ENCODE measurements around the gene KDM4C.

Gene KDM4C

GRCh38 chr9:6909181-6909580 is 151.4 kb downstream of the KDM4C start:
- no peak for DNase-seq

DNA sequence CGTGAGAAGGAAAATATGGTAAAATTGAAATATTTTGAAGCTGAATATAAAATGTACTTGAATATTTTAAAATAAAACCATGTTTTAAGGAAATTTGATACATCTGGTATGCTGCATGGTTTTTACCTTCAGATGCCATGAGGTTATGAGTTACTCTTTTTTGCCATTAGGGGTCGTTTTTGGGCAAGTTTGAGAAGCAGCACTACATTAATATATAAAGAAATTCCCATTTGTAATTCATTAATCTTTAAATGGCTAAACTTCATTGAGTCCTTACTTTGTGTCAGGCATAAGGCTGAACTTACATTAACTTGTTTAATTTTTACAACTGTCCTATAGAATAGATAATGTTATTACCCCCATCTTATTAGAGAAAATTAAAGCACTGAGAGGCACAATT is 152.3 kb downstream of the KDM4C start:
- no peak for DNase-seq

DNA sequence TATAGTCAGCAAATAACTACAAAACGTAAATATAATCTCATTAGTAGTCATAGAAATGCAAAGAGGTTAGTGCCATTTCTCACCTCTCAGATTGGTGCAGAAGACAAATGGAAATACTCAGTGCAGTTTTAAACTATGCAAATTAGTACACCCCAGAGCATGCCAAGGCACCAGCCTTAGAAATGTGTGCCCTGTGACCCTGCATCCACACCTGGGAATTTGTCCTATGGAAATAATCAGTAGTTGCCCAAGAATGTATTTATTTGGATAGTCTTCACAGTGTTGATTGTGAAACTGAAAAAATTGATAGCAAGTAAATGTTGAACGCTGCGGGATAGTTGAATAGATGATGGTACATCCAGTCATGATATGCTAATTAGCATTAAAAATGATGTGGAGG is 152.7 kb downstream of the KDM4C start:
- no peak for DNase-seq

- no peak for DNase-seq
Observed at GRCh38 chr9:6911901-6912638, 154.3 kb downstream of the KDM4C start.

- no peak for DNase-seq
Observed at GRCh38 chr9:6915635-6916034, 157.9 kb downstream of the KDM4C start.

- DNase-seq, result no peak
Observed at GRCh38 chr9:6917162-6917561, 159.4 kb downstream of the KDM4C start.

GRCh38 chr9:6920041-6920440 is 162.3 kb downstream of the KDM4C start:
- no peak for DNase-seq

GRCh38 chr9:6921315-6921714 is 163.5 kb downstream of the KDM4C start:
- no peak for DNase-seq

DNA sequence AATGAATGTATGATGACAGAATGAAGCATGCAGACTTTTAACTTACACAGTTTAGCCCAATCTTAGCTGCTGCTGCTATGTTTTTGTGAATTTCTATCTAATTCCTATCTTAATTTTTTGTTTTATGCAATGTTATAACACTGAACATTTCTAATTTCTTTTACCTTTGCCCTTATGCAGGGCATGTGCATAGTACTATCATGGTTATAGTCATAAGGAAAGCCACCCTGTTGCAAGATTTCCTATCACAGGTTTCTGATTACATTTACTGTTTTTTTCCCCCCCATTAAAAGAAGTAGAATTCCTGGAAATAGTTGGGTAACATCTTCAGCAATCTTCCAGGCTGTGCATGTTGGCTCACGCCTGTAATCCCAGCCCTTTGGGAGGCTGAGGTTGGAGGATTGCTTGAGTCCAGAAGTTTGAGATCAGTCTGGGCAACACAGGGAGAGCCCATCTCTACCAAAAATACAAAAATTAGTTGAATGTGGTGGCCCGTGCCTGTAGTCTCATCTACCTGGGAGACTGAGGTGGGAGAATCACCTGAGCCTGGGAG is 164.4 kb downstream of the KDM4C start:
- no peak for DNase-seq

- DNase-seq, result no peak
Observed at GRCh38 chr9:6922680-6923079, 164.9 kb downstream of the KDM4C start.

DNA sequence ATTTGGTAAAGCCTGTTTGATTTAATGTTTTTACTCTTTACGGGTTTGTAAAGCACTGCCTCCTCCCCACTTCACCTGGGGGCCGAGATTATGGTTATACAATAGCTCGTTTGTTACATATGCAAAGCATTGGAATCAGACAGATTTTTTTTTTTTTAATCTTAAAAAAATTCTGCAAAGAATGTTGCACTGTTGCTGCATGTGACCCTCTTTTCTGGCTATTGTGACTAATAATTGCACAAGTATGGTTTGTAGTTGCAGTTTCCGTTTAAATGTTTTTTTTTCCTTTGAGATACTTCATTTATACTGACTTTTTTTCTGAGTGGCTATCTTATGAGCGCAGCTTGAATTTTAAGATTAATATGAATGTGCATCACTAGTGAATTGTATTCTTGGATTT is 165.3 kb downstream of the KDM4C start:
- DNase-seq, result no peak

DNA sequence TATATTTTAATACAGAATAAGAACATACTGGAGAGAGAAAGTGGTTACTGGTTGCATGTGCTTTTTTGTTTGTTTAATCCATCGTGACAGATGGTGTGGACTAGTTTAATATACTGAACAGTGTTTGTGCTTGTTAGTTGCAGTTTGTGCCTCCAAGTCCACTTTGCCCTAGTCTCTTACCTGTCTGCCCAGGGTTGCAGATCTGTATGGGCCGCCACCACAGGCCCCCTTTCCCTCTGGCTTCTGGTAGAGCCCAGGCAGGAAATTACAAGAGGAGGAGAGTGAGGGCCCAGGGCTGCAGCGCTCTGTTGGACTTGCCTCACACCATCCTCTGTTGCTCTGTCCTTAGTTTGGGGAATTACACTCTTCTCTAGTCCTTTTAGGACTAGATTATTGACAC is 166.4 kb downstream of the KDM4C start:
- no peak for DNase-seq

DNA sequence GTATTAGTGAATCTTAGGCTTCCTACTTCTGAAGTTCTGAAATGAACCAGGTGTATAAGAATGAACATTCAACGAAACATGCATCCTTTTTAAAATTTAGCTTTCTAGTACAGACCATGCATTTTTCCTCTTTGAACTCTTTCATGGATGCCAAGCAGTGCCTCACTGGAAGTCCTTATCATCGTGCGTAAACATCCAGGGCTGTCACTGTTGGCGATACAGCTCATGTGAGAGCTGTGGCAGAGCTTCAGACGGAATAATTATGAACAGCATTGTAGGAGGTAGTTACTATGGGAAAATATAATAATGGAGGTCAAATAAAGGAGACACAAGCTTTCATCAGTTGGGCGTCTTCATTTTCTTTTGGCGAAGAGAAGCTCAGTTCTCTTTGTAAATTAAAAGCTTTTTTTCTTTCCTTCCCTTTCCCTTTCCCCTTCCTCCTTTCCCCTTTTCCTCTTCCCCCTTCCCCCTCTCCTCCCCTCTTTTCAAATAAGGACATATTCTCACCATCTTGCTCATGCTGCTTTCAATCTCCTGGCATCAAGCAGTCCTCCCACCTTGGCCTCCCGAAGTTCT is 167.3 kb downstream of the KDM4C start:
- DNase-seq, result no peak

GRCh38 chr9:6925836-6926235 is 168.1 kb downstream of the KDM4C start:
- DNase-seq, result no peak

DNA sequence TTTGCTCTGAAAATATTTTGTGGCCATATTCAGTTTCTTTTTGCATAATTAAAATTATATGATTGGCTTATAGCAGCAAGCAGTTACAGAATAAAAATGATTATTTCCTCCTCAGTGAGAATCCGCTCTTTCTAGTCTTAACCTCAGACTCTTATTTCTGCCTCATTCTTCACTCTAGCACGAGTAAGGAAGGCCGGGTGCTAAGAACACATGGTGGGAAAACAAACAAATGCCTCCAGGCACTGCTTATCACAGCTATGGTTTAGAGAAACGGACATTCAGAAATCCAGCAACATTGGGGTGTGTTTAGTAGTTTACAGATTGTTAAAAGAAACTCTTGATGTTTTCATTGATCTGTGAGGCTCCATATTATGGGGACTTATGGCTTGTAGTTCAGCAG is 168.7 kb downstream of the KDM4C start:
- no peak for DNase-seq

- DNase-seq, result no peak
Observed at GRCh38 chr9:6927838-6928237, 170.1 kb downstream of the KDM4C start.

GRCh38 chr9:6928863-6929262 is 171.1 kb downstream of the KDM4C start:
- DNase-seq, result no peak

DNA sequence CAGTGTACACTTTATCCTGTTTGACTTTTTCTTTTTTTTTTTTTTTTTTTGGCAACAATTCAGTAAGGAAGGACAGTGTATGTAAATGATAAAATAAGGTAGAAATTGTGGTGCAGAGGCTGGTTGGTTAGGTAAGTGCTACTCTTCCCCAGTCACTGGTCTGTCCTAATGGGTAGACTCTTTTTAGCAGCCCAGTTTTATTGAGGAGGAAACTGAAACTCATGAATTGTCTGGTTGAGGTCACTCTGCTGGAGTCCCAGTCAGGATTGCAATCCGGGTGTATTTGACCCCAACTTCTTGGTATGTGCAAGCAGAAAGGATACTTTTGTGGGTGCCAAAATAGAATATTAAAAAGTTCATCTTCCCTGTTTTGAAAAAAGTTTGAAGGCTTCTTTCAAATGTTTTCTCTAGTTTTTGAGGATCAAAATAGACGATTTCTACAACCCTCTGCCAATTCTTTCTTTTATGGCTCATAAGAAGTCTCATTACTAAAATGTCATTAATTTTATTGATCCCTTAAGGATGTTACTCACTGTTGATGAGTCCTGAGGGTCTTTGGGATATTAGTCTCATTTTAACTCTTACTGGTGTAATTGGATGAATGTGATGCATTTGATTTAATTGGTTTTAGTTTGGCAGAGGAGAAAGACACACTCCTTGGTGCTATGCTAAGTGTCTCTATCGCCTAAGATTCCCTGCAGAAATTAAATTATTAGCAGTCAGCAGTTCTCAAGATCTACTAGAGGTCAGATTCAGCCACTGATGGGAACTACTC is 171.9 kb downstream of the KDM4C start:
- DNase-seq, result no peak

DNA sequence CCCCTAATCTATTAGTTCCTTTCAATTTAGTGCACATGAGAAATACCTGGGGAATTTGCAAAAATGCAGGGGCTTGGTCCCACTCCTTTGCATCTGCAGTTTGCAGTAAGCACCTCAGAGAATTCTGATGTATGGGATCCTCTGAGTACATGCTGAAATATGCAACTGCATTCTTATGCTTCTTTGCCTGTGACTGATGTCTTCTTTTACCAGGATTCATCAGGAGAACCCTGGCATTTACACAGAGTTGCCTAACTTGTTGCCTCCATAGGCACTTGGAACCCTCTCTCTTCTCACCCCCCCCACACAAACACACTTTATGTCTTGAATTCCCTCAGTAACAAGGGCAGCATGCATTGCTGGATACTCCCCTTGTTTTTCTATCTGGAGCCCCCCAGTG is 173.1 kb downstream of the KDM4C start:
- no peak for DNase-seq

GRCh38 chr9:6931913-6932312 is 174.1 kb downstream of the KDM4C start:
- no peak for DNase-seq

GRCh38 chr9:6936103-6936502 is 178.3 kb downstream of the KDM4C start:
- DNase-seq, result no peak

DNA sequence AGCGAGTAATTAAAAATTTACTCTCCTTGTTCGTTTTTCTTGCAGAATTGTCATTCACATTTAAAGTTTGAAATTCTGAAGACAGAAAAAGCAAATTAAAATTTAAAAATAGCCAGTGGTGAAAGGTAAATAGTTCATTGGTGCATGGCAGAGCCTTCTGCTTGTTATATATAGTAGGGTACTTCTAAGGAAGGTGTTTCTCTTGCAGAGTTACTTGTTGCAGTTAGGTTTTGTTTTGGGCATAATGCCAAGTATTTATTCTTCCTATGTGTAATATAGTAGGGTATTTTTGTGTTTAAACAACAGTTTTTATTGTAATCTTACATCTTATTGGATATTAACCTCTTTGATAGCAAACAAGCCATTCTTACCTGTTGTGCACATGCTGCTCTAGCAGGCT is 179.4 kb downstream of the KDM4C start:
- DNase-seq, result no peak

GRCh38 chr9:6938447-6938846 is 180.7 kb downstream of the KDM4C start:
- DNase-seq, result no peak

DNA sequence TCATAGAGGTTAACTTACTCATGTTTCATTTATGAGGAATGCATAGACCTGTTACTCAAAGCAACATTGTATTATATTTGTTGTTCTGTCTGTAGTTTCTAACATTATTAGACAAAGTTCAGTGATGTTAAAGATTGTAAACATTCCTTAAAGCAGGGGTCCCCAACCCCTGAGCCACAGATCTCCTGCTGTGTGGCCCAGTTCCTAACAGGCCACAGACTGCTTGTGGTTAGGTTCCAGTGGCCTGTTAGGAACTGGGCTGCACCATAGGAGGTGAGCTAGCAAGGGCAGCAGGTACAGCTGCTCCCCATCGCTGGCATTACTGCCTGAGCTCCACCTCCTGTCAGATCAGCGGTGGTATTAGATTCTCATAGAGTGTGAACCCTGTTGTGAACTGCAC is 181.1 kb downstream of the KDM4C start:
- no peak for DNase-seq

Data from SHP77 treated with DMSO at 0.1 percent for 48 hours (cell line).